GM19035 (cell line): ENCODE results near the gene SPECC1L.

Experiments
- ATAC-seq: cut with Tn5 transposase; IDR thresholded peaks from one replicate; pipeline ENCODE4 v1.9.1; 2021; ENCODE audit not compliant: unreplicated experiment

The SPECC1L gene

GRCh38 chr22:24435861-24436371 lies 165.3 kb downstream of the SPECC1L start:
- ATAC-seq, result no peak

GRCh38 chr22:24436553-24436952 lies 165.9 kb downstream of the SPECC1L start:
- no peak for ATAC-seq

- no peak for ATAC-seq
Observed at GRCh38 chr22:24437091-24437490, 166.5 kb downstream of the SPECC1L start.

DNA sequence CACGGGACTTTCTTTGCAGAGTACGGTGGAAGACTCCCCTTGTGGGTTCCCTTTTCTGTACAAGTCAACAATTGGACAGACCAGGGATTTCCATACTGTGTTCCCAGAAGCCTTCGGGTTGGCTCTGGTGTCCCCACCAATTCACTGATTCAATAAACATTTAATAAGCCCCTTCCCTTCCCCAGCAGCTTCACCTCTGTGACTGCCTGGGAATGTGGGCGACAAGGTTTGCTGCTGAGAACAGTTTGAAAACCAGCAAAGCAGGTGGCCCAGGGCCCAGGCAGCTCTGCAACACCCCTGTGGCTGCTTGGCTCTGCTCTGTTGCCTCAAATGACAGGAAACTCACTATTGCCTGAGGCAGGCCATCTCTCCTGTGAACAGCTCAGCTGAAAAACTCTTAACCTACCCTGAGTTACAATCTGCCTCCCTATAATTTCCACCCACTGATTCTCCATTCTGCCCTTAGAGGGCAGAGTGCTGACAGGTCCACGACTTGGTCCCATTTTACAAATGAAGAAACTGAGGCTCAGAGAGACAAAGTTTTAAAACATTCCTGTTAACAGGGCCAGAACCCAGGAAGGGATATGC lies 167.2 kb downstream of the SPECC1L start:
- no peak for ATAC-seq

- no peak for ATAC-seq
Observed at GRCh38 chr22:24440270-24440717, 169.7 kb downstream of the SPECC1L start.

DNA sequence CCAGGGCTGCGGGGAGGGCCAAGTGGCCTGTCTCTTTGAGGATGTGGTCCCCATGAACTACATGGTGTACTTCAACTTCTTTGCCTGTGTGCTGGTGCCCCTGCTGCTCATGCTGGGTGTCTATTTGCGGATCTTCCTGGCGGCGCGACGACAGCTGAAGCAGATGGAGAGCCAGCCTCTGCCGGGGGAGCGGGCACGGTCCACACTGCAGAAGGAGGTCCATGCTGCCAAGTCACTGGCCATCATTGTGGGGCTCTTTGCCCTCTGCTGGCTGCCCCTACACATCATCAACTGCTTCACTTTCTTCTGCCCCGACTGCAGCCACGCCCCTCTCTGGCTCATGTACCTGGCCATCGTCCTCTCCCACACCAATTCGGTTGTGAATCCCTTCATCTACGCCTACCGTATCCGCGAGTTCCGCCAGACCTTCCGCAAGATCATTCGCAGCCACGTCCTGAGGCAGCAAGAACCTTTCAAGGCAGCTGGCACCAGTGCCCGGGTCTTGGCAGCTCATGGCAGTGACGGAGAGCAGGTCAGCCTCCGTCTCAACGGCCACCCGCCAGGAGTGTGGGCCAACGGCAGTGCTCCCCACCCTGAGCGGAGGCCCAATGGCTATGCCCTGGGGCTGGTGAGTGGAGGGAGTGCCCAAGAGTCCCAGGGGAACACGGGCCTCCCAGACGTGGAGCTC lies 170.2 kb downstream of the SPECC1L start:
- ATAC-seq, result no peak

- ATAC-seq, result no peak
Observed at GRCh38 chr22:24441406-24442351, 171.0 kb downstream of the SPECC1L start.

- ATAC-seq, result no peak
Observed at GRCh38 chr22:24442352-24442744, 171.7 kb downstream of the SPECC1L start.

DNA sequence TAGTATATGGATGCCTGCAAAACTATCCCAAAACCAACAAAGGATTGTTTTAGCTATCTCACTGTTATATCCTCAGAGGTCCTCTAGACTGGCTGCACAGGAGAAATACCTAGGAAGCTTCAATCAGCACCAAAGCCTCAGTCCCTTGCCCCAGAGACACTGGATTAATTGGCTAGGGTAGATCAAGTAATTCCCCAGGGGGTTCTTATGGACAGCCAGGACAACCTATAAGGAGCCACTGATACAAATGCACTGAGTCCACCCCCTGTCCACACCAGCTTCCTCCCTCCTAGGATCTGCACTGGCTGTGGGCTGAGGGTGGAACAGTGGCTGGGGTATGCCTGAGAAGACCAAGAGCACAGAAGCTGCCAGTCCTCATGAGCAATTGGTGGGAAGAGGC lies 173.0 kb downstream of the SPECC1L start:
- ATAC-seq, result no peak

DNA sequence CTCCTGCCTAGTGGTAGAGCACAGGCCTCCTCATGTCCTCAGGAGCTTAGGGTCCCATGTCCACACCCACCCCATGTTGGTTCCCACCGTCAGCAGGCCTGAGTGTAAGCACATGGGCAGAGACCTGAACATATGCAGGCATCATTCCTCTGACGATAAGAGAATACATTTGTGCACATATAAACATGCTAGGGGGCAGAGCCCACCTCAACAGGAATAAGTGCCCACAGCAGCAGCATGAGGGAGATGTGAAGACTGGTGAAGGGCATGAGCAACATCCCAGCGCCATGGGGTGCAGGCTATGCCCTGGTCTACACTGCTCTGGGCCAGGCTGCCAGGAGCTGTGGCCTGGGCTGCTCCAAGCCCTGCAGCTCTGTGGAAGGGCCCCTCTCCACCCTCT lies 173.6 kb downstream of the SPECC1L start:
- ATAC-seq, result no peak

DNA sequence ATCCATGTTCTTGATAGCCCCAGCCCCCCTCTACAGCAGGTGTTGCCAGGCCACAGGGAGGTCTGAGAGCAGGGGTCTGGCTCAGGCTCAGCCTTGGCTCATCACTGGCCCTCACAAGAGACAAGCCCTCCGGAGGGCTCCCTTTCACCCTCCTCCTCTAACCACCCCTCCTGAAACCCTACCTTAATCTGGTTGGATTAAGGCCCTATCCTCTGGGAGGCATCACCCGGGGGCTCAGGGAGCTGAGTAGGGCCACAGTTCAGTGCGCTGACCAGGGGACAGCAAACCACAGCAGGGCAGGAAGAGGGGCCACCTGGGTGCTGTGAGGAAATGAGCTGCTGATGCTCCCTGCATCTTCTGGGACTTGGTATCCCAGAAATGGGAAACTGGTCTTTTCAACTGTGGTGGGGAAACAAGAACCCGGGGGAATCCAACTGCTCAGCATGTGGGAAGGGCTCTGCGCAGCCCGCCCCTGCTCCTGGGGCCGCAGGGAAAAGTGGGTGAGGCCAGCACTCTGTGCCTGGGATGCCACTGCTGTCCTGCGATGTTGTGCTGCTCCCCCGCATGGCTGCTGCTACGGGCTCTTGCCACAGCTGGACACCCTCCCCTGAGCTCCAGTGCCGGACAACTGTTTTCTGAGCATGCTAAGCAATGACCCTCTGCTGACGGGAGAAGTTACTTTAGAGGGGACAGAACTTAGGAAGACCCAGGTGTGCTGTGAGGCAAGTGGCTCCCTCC lies 174.3 kb downstream of the SPECC1L start:
- no peak for ATAC-seq

- no peak for ATAC-seq
Observed at GRCh38 chr22:24445481-24446259, 175.0 kb downstream of the SPECC1L start.

DNA sequence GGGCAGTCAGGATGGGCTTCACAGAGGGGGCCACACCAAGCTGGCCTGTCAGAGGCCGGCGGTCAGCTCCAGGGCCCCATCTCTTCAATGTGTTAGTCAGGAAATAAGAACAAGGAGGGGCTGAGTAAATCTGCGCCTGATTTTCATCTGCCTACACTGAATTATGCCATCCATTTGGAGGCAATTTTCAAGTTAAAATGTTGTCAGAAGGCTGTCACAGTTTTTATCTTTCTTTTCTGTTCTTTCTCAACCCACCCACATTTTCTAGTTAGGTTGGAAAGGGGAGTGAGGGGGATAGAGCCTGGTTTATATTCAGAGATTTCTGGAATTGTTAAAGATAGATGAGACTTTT lies 175.6 kb downstream of the SPECC1L start:
- no peak for ATAC-seq

- ATAC-seq, result no peak
Observed at GRCh38 chr22:24450610-24451009, 180.0 kb downstream of the SPECC1L start.

- ATAC-seq, result no peak
Observed at GRCh38 chr22:24451162-24451561, 180.5 kb downstream of the SPECC1L start.

DNA sequence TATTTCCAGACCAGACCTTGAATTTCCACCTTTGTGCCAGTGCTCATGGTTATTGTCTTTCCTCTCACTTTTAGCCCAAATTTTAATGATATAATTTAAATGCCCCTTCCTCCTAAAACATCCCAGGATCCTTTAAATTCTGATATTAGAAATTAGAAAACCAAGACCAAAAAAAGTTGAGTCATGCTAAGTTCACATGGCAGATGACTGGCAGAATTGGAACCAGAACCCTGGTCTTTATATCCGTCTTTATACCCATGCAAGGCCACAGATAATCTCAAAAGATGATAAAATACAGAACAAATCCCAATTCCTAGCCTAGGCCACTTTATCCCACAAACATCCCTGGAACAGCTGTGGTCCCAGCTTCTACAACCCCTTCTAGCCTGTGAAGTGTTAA lies 183.2 kb downstream of the SPECC1L start:
- no peak for ATAC-seq

DNA sequence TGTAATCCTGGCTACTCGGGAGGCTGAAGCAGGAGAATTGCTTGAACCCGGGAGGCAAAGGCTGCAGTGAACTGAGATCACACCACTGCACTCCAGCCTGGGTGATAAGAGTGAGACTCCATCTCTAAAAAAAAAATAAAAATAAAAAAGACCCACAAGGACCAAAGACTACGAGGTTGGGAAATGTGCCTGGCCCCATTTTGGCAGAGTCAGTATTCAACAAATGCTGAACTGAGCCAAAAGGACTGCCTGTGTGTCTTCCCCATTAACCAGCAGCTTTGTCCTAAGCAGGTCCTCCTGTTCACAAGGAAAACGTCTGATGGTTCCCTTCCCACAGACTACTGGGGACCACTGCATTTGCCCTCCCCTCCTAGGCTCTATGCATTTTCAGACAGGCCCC lies 184.4 kb downstream of the SPECC1L start:
- no peak for ATAC-seq

DNA sequence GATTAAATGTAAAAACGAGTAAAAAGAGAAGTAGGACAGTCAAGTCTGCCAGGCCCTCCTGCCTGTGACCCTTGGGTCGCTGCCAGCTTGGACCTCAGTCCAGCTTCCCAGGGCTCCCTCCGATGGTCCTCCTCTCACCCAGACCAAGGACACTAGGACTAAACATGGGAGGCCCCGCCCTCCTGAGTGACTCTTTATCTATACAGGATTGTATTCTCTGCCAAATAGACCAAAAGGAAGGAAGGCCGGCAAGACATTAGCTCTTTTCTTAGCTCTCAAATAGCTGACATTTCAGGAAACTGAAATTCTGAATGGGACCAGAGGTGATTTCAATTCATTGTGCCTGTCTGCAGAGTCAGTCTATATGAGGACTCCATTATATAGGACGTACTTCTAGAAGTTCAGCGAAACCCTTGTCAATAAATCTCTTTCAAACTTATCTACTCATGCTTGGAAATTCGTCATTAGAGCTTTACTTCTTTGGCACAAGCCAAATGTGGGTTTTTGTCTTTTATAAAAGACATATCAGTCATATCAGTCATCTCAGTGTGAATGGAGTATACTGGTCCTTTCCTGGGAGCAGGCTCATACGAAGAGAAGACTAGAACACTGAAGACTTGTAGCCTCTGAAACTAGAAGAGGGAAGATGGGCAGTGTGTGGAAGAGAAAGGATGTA lies 185.3 kb downstream of the SPECC1L start:
- no peak for ATAC-seq

- ATAC-seq, result no peak
Observed at GRCh38 chr22:24457894-24458420, 187.3 kb downstream of the SPECC1L start.
